NB4 (cell line): Measurements from ENCODE around the gene FAM20A.

Experiments
- CTCF ChIP-seq: IDR thresholded peaks from one replicate; pipeline ENCODE4 v1.5.1; 2012; ENCODE audit warnings: low read depth, low read length
- MAX ChIP-seq: IDR thresholded peaks from 2 replicates; pipeline ENCODE4 v1.6.1; 2011; ENCODE audit warnings: low read depth, low read length
- MYC ChIP-seq: IDR thresholded peaks from 2 replicates; pipeline ENCODE4 v1.6.1; 2011; ENCODE audit warnings: low read depth, low read length
- POLR2A ChIP-seq: IDR thresholded peaks from 2 replicates; pipeline ENCODE4 v1.6.1; 2011; ENCODE audit warnings: mild to moderate bottlenecking; ENCODE audit not compliant: insufficient read length; ENCODE audit errors: extremely low read depth

- TF ChIP-seq CTCF (no peak), POLR2A (no peak), MYC (no peak), MAX (no peak)
Measured at GRCh38 chr17:68600931-68601564, at the start of gene FAM20A.
